HepG2 (cell line): ENCODE results near the gene PRM2. TPM values are rescaled to one million over a fixed set of nuclear protein-coding genes. Genes with fewer than 3 reads are reported as not detected.

Source experiments
- ATAC-seq: fragments of 200-7000 bp; cut with Tn5 transposase; 3 replicates; pipeline ENCODE4 v1.9.1; 2020; ENCODE audit warnings: mild to moderate bottlenecking, moderate library complexity
- BruUV-seq: library from RNA; stranded (reverse); fragments of 400-500 nt; replicated peaks from 2 replicates; lab custom pipeline; 2021; lab: Mats Ljungman, UMichigan
- CTCF ChIA-PET: fragments of 300-600 bp; formaldehyde crosslinking; extraction: SDS; loops from one replicate; lab custom pipeline; 2021; ENCODE audit warnings: low total read pairs, inconsistent platforms, low intra/inter-chr PET ratio; lab: Yijun Ruan, JAX
- POLR2A ChIA-PET: fragments of 350-600 bp; sonication (Branson Sonifier 250); formaldehyde crosslinking; loops from one replicate; lab custom pipeline; 2020; ENCODE audit warnings: antibody characterized with exemption, inconsistent platforms; lab: Yijun Ruan, JAX
- DNase-seq: peaks from one replicate; pipeline ENCODE4 v3.0.0-alpha.2; 2015; ENCODE audit warnings: low spot score
- FAIRE-seq: peaks from 3 replicates; lab custom pipeline; 2011; peaks lifted over from hg19 to GRCh38; lab: Jason Lieb, UNC
- H2AFZ ChIP-seq: one replicate; pipeline ENCODE4 v1.6.1; 2011; ENCODE audit warnings: low read length, inconsistent platforms
- H3K27ac ChIP-seq: fragments of 300-600 bp; 3 replicates; pipeline ENCODE4 v1.8.0; 2011; ENCODE audit warnings: mixed run types, mild to moderate bottlenecking, mixed read lengths, low read length, inconsistent platforms; ENCODE audit not compliant: insufficient read depth; ENCODE audit errors: extremely low read length
- H3K27me3 ChIP-seq, 2 experiments: fragments of 200-600 bp in 1 of 2; 2 replicates in 1 of 2; 3 replicates in 1 of 2; pipeline versions ENCODE4 v1.6.0 to v1.8.0; 2011; ENCODE audit warnings: low read length in 2 of 2, mild to moderate bottlenecking in 2 of 2, moderate library complexity in 2 of 2, inconsistent platforms in 1 of 2; ENCODE audit not compliant: insufficient read depth in 2 of 2, control insufficient read depth in 1 of 2
- H3K36me3 ChIP-seq, 2 experiments: fragments of 200-600 bp in 1 of 2; replicated peaks in 1 of 2; 2 replicates in 1 of 2; 3 replicates in 1 of 2; pipeline versions ENCODE4 v1.5.1 to v1.8.0; 2011; ENCODE audit warnings: low read length in 2 of 2, inconsistent platforms in 1 of 2; ENCODE audit not compliant: insufficient read depth in 2 of 2, control insufficient read depth in 1 of 2
- H3K4me1 ChIP-seq: 2 replicates; pipeline ENCODE4 v1.5.1; 2012; ENCODE audit warnings: low read length, inconsistent platforms; ENCODE audit not compliant: insufficient read depth
- H3K4me2 ChIP-seq: 2 replicates; pipeline ENCODE4 v1.6.0; 2011; ENCODE audit warnings: low read depth, low read length, inconsistent platforms
- H3K4me3 ChIP-seq, 3 experiments: fragments of 200-600 bp in 1 of 3; sonication (generic), shearing (Covaris generic) in 1 of 3; replicated peaks in 1 of 3; 2 replicates each; pipeline ENCODE4 v1.5.1; 2011 to 2016; ENCODE audit warnings: low read length in 3 of 3, inconsistent platforms in 2 of 3, low read depth in 2 of 3, mild to moderate bottlenecking in 2 of 3, control low read depth in 1 of 3, mixed read lengths in 1 of 3; ENCODE audit not compliant: insufficient read depth in 1 of 3
- H3K79me2 ChIP-seq: one replicate; pipeline ENCODE4 v1.6.1; 2011; ENCODE audit warnings: low read length, inconsistent platforms; ENCODE audit not compliant: insufficient read depth
- H3K9ac ChIP-seq: 2 replicates; pipeline ENCODE4 v1.6.0; 2011; ENCODE audit warnings: mild to moderate bottlenecking, low read depth, low read length, inconsistent platforms; ENCODE audit not compliant: insufficient read depth
- H3K9me3 ChIP-seq: 2 replicates; pipeline ENCODE4 v1.5.1; 2012; ENCODE audit warnings: mild to moderate bottlenecking, low read length
- H4K20me1 ChIP-seq: 2 replicates; pipeline ENCODE4 v1.6.0; 2011; ENCODE audit warnings: inconsistent platforms, mild to moderate bottlenecking, low read length, moderate library complexity; ENCODE audit not compliant: insufficient read depth
- AGO2 ChIP-seq: fragments of 200-400 bp; formaldehyde crosslinking; optimal IDR thresholded peaks from 2 replicates; pipeline ENCODE3; 2017; ENCODE audit warnings: mild to moderate bottlenecking, low read depth, low read length, moderate library complexity
- ARNT2 ChIP-seq: sonication (generic); formaldehyde crosslinking; IDR thresholded peaks from 2 replicates; pipeline ENCODE4 v1.8.0; 2022; ENCODE audit warnings: mild to moderate bottlenecking, low read depth, missing genetic modification reagents, moderate library complexity
- RELA ChIP-seq: sonication (generic); formaldehyde crosslinking; IDR thresholded peaks from 2 replicates; pipeline ENCODE4 v1.4.0; 2020; ENCODE audit warnings: missing genetic modification reagents
- RORA ChIP-seq: sonication (generic); formaldehyde crosslinking; IDR thresholded peaks from 2 replicates; pipeline ENCODE4 v1.5.0; 2020; ENCODE audit warnings: mild to moderate bottlenecking, missing genetic modification reagents, moderate library complexity
- TFE3 ChIP-seq: IDR thresholded peaks from 2 replicates; pipeline ENCODE4 v1.6.1; 2016
- THYN1 ChIP-seq: sonication (generic); formaldehyde crosslinking; IDR thresholded peaks from 2 replicates; pipeline ENCODE4 v1.8.1; 2023; ENCODE audit warnings: low read depth, mild to moderate bottlenecking, moderate library complexity, missing genetic modification reagents, borderline replicate concordance
- ZNF318 ChIP-seq: sonication (generic); formaldehyde crosslinking; IDR thresholded peaks from 2 replicates; pipeline ENCODE4 v1.4.0; 2020; ENCODE audit warnings: mild to moderate bottlenecking, missing genetic modification reagents
- ZNF331 ChIP-seq: sonication (generic); formaldehyde crosslinking; IDR thresholded peaks from 2 replicates; pipeline ENCODE4 v1.4.0; 2020; ENCODE audit warnings: missing genetic modification reagents
- ZNF550 ChIP-seq: sonication (generic); formaldehyde crosslinking; IDR thresholded peaks from 2 replicates; pipeline ENCODE4 v1.4.0; 2020; ENCODE audit warnings: mild to moderate bottlenecking, missing genetic modification reagents, borderline replicate concordance
- ZNF776 ChIP-seq: sonication (generic); formaldehyde crosslinking; IDR thresholded peaks from 2 replicates; pipeline ENCODE4 v1.4.0; 2020; ENCODE audit warnings: mild to moderate bottlenecking, missing genetic modification reagents
- WGBS: methylation state at CpG from one replicate; pipeline ENCODE4 v1.1.6; 2017; ENCODE audit warnings: low lambda C conversion rate; 5-methylcytosine and 5-hydroxymethylcytosine counted together
- in situ Hi-C: cut with HindIII; loops from 2 replicates; pipeline ENCODE4 v1.10.0; 2017; ENCODE audit warnings: low pct_unique_long_range_greater_than_20kb; ENCODE audit not compliant: extremely low pct_ligation_motif_present
- intact Hi-C: fragments of 100-400 bp; cut with micrococcal nuclease; formaldehyde crosslinking; loops from one replicate; pipeline ENCODE4 v1.10.0; 2022; ENCODE audit not compliant: unreplicated experiment
- polyA plus RNA-seq, 8 experiments: library from polyadenylated mRNA; depleted of rRNA in 3 of 8; stranded (reverse) in 7 of 8; unstranded in 1 of 8; fragments of >200 nt; fragmentation: Illumina TruSeq in 4 of 8; extraction: Trizol in 4 of 8; gene quantifications; 2 replicates each; pipeline versions ENCODE4 v1.2.1 to v1.2.3, GENCODE V29; 2011 to 2016; ENCODE audit warnings: low read depth in 4 of 8, missing spikeins in 1 of 8, mixed read lengths in 1 of 8; ENCODE audit not compliant: insufficient read depth in 1 of 8
- total RNA-seq, 5 experiments: library from RNA; depleted of rRNA; stranded (reverse); fragments of >200 nt; fragmentation: Illumina TruSeq; extraction: Trizol; gene quantifications; 2 replicates each; pipeline ENCODE4 v1.2.3, GENCODE V29; 2016; ENCODE audit warnings: low read depth in 1 of 5

The PRM2 gene
- total and polyA plus RNA-seq, 2 of the 13 experiments (the other 11 are each of a cell fraction or from before 2014, with no cell fraction given): 0.54 TPM; not detected in 1

GRCh38 chr16:11278681-11279628 lies 2.7 kb upstream of the PRM2 start (continued):
- TF ChIP-seq ZNF550 (peak; percentile 94), THYN1 (CRISPR knock-in tag) (0 out of 2 replicates have a peak, but pooled peaks have one; percentile 41), ZNF331 (CRISPR knock-in tag) (0 out of 2 replicates have a peak, but pooled peaks have one; percentile 12), ZNF776 (CRISPR knock-in tag) (no peak), RELA (0 out of 2 replicates have a peak, but pooled peaks have one; percentile 19), TFE3 (CRISPR knock-in tag) (no peak)

DNA sequence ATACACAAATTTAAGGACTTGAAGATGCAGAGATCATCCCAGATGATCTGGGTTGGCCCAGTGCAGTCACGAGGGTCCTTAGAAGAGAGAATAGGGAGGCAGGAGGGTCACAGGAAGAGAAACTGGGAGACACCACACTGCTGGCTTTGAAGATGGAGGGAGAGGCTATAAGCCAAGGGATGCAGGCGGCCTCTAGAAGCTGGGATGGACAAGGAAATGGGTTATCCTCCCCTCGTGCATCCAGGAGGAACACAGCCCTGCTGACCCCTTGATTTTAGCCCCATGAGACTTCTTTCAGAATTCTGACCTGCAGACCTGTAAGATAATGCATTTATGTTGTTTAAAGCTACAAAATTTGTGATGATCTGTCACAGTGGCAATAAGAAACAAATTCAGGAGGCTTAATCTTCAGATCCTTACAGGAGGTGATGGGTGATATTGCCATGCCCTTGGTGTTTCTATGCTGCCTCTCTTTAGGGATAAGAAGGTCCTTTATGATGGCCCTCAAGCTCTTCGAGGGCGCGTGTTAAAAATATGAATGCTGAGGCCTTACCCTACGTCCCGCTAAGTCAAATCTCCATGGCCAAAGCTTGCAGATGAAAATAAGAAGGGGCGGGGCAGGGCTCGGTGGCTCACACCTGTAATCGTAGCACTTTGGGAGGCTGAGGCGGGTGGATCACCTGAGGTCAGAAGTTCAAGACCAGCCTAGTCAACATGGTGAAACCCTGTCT lies 1.5 kb upstream of the PRM2 start:
- H3K4me1 ChIP-seq: peaks cover 98% of the 10 kb centered on the region
- 94% methylated on average over 12 of the region's 12 CpGs for WGBS
- ATAC-seq (no peak), DNase-seq (no peak), FAIRE-seq (no peak)
- ChIA-PET POLR2A (interaction anchor here (0.6 to 14.0 kb wide), 5 partner anchors 19 to 93 kb away, joined by 3 to 351 read pairs (median 45); partner anchors contain the start of gene SOCS1), CTCF (no interaction called here)
- no peak overlapping the region for H2AFZ ChIP-seq
- BruUV-seq: no TSS peak
- in situ Hi-C loops (no loop called here), intact Hi-C loops (loop anchor here (2.0 kb wide), 2 partner anchors 21 to 29 kb away; partner anchors contain the start of gene SOCS1)
- no peaks in the 10 kb centered on the region for H3K9me3 ChIP-seq
- no peaks in the 10 kb centered on the region for H3K36me3 ChIP-seq
- no peaks in the 10 kb centered on the region for H4K20me1 ChIP-seq
- peak overlapping the region; percentile 97 for H3K27ac ChIP-seq
- H3K4me3 ChIP-seq: no peak overlapping the region
- no peak overlapping the region for H3K4me2 ChIP-seq
- no peaks in the 10 kb centered on the region for H3K27me3 ChIP-seq
- H3K79me2 ChIP-seq: no peaks in the 10 kb centered on the region
- no peak overlapping the region for H3K9ac ChIP-seq
- TF ChIP-seq ARNT2: no peak
- TF ChIP-seq AGO2: no peak
- TF ChIP-seq RORA: no peak
- TF ChIP-seq ZNF318 (CRISPR knock-in tag): no peak
